ENCODE measurements around the gene MYRF.

Gene MYRF

DNA sequence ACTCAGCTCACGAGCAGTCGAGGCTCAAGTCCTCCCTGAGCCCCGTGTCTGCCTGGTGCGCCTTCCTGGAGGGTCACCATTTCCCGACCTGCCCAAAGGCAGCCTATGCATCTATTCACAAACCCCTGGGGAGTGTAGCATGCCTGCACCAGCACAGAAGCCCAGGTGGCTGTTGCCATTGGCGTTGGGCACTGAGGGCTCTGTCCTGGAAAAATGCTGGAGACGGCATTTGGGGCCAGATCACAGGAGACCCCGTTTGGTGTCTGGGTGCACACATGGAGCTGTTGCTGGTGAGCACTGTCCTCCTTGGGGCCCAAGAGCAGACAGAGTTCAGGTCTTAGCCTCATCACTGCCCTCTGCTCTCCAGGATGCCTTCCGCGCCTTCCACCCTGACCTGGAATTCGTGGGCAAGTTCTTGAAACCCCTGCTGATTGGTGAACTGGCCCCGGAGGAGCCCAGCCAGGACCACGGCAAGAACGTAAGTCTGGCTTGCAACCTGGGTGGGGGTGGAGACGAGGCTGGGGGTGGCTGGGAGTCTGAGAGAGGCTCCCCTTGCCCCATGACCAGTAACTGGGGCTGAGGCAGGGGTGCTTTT is 85.1 kb downstream of the MYRF start:
- H3K27me3 Mint-ChIP-seq, result no peaks in the 10 kb centered on the region
- DNase-seq (no peak), ATAC-seq (no peak)
- H3K9me3 Mint-ChIP-seq, result no peaks in the 10 kb centered on the region
- H3K27ac Mint-ChIP-seq, result no peak overlapping the region
- H3K4me1 Mint-ChIP-seq, result peaks cover 34% of the 10 kb centered on the region
- H3K4me3 Mint-ChIP-seq, result no peak overlapping the region
